HepG2 (cell line): ENCODE measurements around the gene DSTN. TPM values are rescaled to one million over a fixed set of nuclear protein-coding genes. Genes with fewer than 3 reads are reported as not detected.

Experiments
- CAMTA2 ChIP-seq: sonication (generic); formaldehyde crosslinking; IDR thresholded peaks from 2 replicates; pipeline ENCODE4 v1.4.0; 2020; ENCODE audit warnings: mild to moderate bottlenecking, missing genetic modification reagents, borderline replicate concordance
- CCDC6 ChIP-seq: sonication (generic); formaldehyde crosslinking; IDR thresholded peaks from 2 replicates; pipeline ENCODE4 v1.8.1; 2022; ENCODE audit warnings: mild to moderate bottlenecking, missing genetic modification reagents, moderate library complexity
- ERF ChIP-seq: IDR thresholded peaks from 2 replicates; pipeline ENCODE4 v1.6.1; 2018; ENCODE audit warnings: missing biosample characterization, missing genetic modification reagents
- ETV6 ChIP-seq: sonication (generic); formaldehyde crosslinking; conservative IDR thresholded peaks from 2 replicates; pipeline ENCODE4 v1.4.0; 2020; ENCODE audit warnings: missing genetic modification reagents
- FLYWCH1 ChIP-seq: sonication (generic); formaldehyde crosslinking; IDR thresholded peaks from 2 replicates; pipeline ENCODE4 v1.8.1; 2023; ENCODE audit warnings: mild to moderate bottlenecking, missing genetic modification reagents
- KAT8 ChIP-seq: IDR thresholded peaks from 2 replicates; pipeline ENCODE4 v1.6.1; 2016; ENCODE audit warnings: missing genetic modification reagents, missing compliant biosample characterization
- POLR2AphosphoS5 ChIP-seq: IDR thresholded peaks from 2 replicates; pipeline ENCODE4 v1.6.1; 2012; ENCODE audit warnings: low read depth, low read length
- RFXAP ChIP-seq: sonication (generic); formaldehyde crosslinking; IDR thresholded peaks from 2 replicates; pipeline ENCODE4 v1.4.0; 2020; ENCODE audit warnings: missing genetic modification reagents, borderline replicate concordance
- SAFB2 ChIP-seq: sonication (generic); formaldehyde crosslinking; IDR thresholded peaks from 2 replicates; pipeline ENCODE4 v1.5.1; 2020; ENCODE audit warnings: missing genetic modification reagents, low read depth, mild to moderate bottlenecking, borderline replicate concordance
- SP1 ChIP-seq, 2 experiments: fragments of 450-650 bp in 1 of 2; sonication (generic) in 1 of 2; formaldehyde crosslinking in 1 of 2; IDR thresholded peaks; 2 replicates each; pipeline versions ENCODE4 v1.4.0 to v1.6.1; 2016 to 2020; ENCODE audit warnings: missing genetic modification reagents in 1 of 2
- YEATS4 ChIP-seq: sonication (generic); formaldehyde crosslinking; IDR thresholded peaks from 2 replicates; pipeline ENCODE4 v1.4.0; 2020; ENCODE audit warnings: missing genetic modification reagents, borderline replicate concordance
- ZBTB38 ChIP-seq: sonication (generic); formaldehyde crosslinking; IDR thresholded peaks from 2 replicates; pipeline ENCODE4 v1.5.1; 2020; ENCODE audit warnings: mild to moderate bottlenecking, missing genetic modification reagents
- ZBTB43 ChIP-seq: sonication (generic); formaldehyde crosslinking; conservative IDR thresholded peaks from 2 replicates; pipeline ENCODE4 v1.4.0; 2020; ENCODE audit warnings: missing genetic modification reagents
- ZNF160 ChIP-seq: sonication (generic); formaldehyde crosslinking; IDR thresholded peaks from 2 replicates; pipeline ENCODE4 v1.8.0; 2022; ENCODE audit warnings: mild to moderate bottlenecking, inconsistent platforms, missing genetic modification reagents
- ZNF235 ChIP-seq: sonication (generic); formaldehyde crosslinking; IDR thresholded peaks from 2 replicates; pipeline ENCODE4 v1.8.1; 2023; ENCODE audit warnings: mild to moderate bottlenecking, missing genetic modification reagents, borderline replicate concordance
- ZNF24 ChIP-seq: fragments of 450-650 bp; IDR thresholded peaks from 2 replicates; pipeline ENCODE4 v1.6.1; 2017; ENCODE audit warnings: antibody characterized with exemption, mild to moderate bottlenecking
- ZNF331 ChIP-seq: sonication (generic); formaldehyde crosslinking; IDR thresholded peaks from 2 replicates; pipeline ENCODE4 v1.4.0; 2020; ENCODE audit warnings: missing genetic modification reagents
- ZNF343 ChIP-seq: sonication (generic); formaldehyde crosslinking; IDR thresholded peaks from 2 replicates; pipeline ENCODE4 v1.4.0; 2020; ENCODE audit warnings: mild to moderate bottlenecking, missing genetic modification reagents
- ZNF441 ChIP-seq: sonication (generic); formaldehyde crosslinking; IDR thresholded peaks from 2 replicates; pipeline ENCODE4 v1.7.0; 2021; ENCODE audit warnings: missing genetic modification reagents, borderline replicate concordance
- ZNF512 ChIP-seq: sonication (generic); formaldehyde crosslinking; IDR thresholded peaks from 2 replicates; pipeline ENCODE4 v1.4.0; 2020; ENCODE audit warnings: mild to moderate bottlenecking, missing genetic modification reagents
- ZNF546 ChIP-seq: sonication (generic); formaldehyde crosslinking; conservative IDR thresholded peaks from 2 replicates; pipeline ENCODE4 v1.8.1; 2023; ENCODE audit warnings: mild to moderate bottlenecking, missing genetic modification reagents
- ZNF687 ChIP-seq: sonication (generic); formaldehyde crosslinking; IDR thresholded peaks from 2 replicates; pipeline ENCODE4 v1.5.1; 2020; ENCODE audit warnings: mild to moderate bottlenecking, missing genetic modification reagents, moderate library complexity
- ZNF724P ChIP-seq: sonication (generic); formaldehyde crosslinking; IDR thresholded peaks from 2 replicates; pipeline ENCODE4 v1.8.0; 2022; ENCODE audit warnings: missing genetic modification reagents, borderline replicate concordance
- ZNF839 ChIP-seq: sonication (generic); formaldehyde crosslinking; IDR thresholded peaks from 2 replicates; pipeline ENCODE4 v1.4.0; 2020; ENCODE audit warnings: missing genetic modification reagents, mild to moderate bottlenecking, borderline replicate concordance
- ZSCAN31 ChIP-seq: sonication (generic); formaldehyde crosslinking; IDR thresholded peaks from 2 replicates; pipeline ENCODE4 v1.5.0; 2020; ENCODE audit warnings: low read depth, mild to moderate bottlenecking, missing genetic modification reagents
- polyA plus RNA-seq, 8 experiments: library from polyadenylated mRNA; depleted of rRNA in 3 of 8; stranded (reverse) in 7 of 8; unstranded in 1 of 8; fragments of >200 nt; fragmentation: Illumina TruSeq in 4 of 8; extraction: Trizol in 4 of 8; gene quantifications; 2 replicates each; pipeline versions ENCODE4 v1.2.1 to v1.2.3, GENCODE V29; 2011 to 2016; ENCODE audit warnings: low read depth in 4 of 8, missing spikeins in 1 of 8, mixed read lengths in 1 of 8; ENCODE audit not compliant: insufficient read depth in 1 of 8
- total RNA-seq, 5 experiments: library from RNA; depleted of rRNA; stranded (reverse); fragments of >200 nt; fragmentation: Illumina TruSeq; extraction: Trizol; gene quantifications; 2 replicates each; pipeline ENCODE4 v1.2.3, GENCODE V29; 2016; ENCODE audit warnings: low read depth in 1 of 5

DSTN gene
- total and polyA plus RNA-seq, 2 of the 13 experiments (the other 11 are each of a cell fraction or from before 2014, with no cell fraction given), result 27.6 to 106 TPM

- TF ChIP-seq ETV6 (CRISPR knock-in tag), result no peak
- TF ChIP-seq KAT8, result peak; percentile 39; the same call in 1 of the 2 replicates
- TF ChIP-seq POLR2AphosphoS5, result no peak; the same call in 1 of the 2 replicates
- peak; percentile 64; the same call in 1 of the 2 replicates for TF ChIP-seq ZNF512 (CRISPR knock-in tag)
- TF ChIP-seq CCDC6 (CRISPR knock-in tag), result 0 out of 2 replicates have a peak, but pooled peaks have one; percentile 20
- peak; percentile 38 for TF ChIP-seq ZNF687 (CRISPR knock-in tag)
- no peak for TF ChIP-seq SAFB2
- TF ChIP-seq ZNF441, result 0 out of 2 replicates have a peak, but pooled peaks have one; percentile 46
- no peak for TF ChIP-seq ZNF24
- TF ChIP-seq ZBTB38 (CRISPR knock-in tag), result peak; percentile 51; the same call in 1 of the 2 replicates
- TF ChIP-seq ZSCAN31, result no peak
- TF ChIP-seq ZBTB43 (CRISPR knock-in tag), result no peak
- no peak for TF ChIP-seq FLYWCH1
- no peak for TF ChIP-seq CAMTA2
- TF ChIP-seq ZNF343 (CRISPR knock-in tag), result no peak
- TF ChIP-seq RFXAP (CRISPR knock-in tag), result peak; percentile 46; the same call in 1 of the 2 replicates
- no peak for TF ChIP-seq ZNF160 (CRISPR knock-in tag)
- 0 out of 2 replicates have a peak, but pooled peaks have one; percentile 16 for TF ChIP-seq ZNF839 (CRISPR knock-in tag)
- TF ChIP-seq SP1 (IDR thresholded peaks at IDR 0.05), result no peak
- TF ChIP-seq SP1 (CRISPR knock-in tag; IDR thresholded peaks at IDR 0.05), result no peak
- TF ChIP-seq YEATS4 (CRISPR knock-in tag), result no peak; the same call in 1 of the 2 replicates
- TF ChIP-seq ZNF724P (CRISPR knock-in tag), result no peak
- TF ChIP-seq ZNF546, result peak; percentile 87; the same call in 1 of the 2 replicates
- TF ChIP-seq ZNF235 (CRISPR knock-in tag), result no peak
- peak; percentile 46; the same call in 1 of the 2 replicates for TF ChIP-seq ZNF331 (CRISPR knock-in tag)
- TF ChIP-seq ERF (CRISPR knock-in tag), result no peak
Observed at GRCh38 chr20:17612992-17613327, 43.1 kb downstream of the DSTN start (continued).
